SKM-1 (cell line): Measurements from ENCODE around the gene FAXC.
A peak's percentile ranks its signal among the peaks of the same experiment; 100 is the strongest.
"Not testable (repeated sequence)": the region's sequence is repeated elsewhere in the genome, so short reads cannot be mapped to it uniquely, and the experiment has no call there.

Experiments
- DNase-seq: peaks from one replicate; lab custom pipeline; 2025; ENCODE audit not compliant: unreplicated experiment; lab: John Stamatoyannopoulos, UW

FAXC gene

GRCh38 chr6:99287523-99287922 is 62.0 kb downstream of the FAXC start:
- no peak for DNase-seq

- no peak for DNase-seq
Observed at GRCh38 chr6:99285881-99286280, 63.6 kb downstream of the FAXC start.

- DNase-seq: no peak
Observed at GRCh38 chr6:99282479-99283062, 66.9 kb downstream of the FAXC start.

- DNase-seq: no peak
Observed at GRCh38 chr6:99276747-99277146, 72.7 kb downstream of the FAXC start.

GRCh38 chr6:99270826-99271225 is 78.6 kb downstream of the FAXC start:
- no peak for DNase-seq

- no peak for DNase-seq
Observed at GRCh38 chr6:99270030-99270429, 79.4 kb downstream of the FAXC start.

- DNase-seq: no peak
Observed at GRCh38 chr6:99269207-99269606, 80.3 kb downstream of the FAXC start.

GRCh38 chr6:99266996-99267395 is 82.5 kb downstream of the FAXC start:
- not testable (repeated sequence) for DNase-seq

GRCh38 chr6:99265447-99265846 is 84.0 kb downstream of the FAXC start:
- not testable (repeated sequence) for DNase-seq

GRCh38 chr6:99254616-99255550 is 94.6 kb downstream of the FAXC start:
- DNase-seq: no peak

- DNase-seq: no peak
Observed at GRCh38 chr6:99253271-99253670, 96.2 kb downstream of the FAXC start.

- DNase-seq: no peak
Observed at GRCh38 chr6:99252421-99252820, 97.1 kb downstream of the FAXC start.

- no peak for DNase-seq
Observed at GRCh38 chr6:99250476-99250875, 99.0 kb downstream of the FAXC start.

GRCh38 chr6:99246602-99247001 is 102.9 kb downstream of the FAXC start:
- no peak for DNase-seq

- peak; percentile 17 for DNase-seq
Observed at GRCh38 chr6:99241905-99242534, 107.5 kb downstream of the FAXC start.

- DNase-seq: no peak
Observed at GRCh38 chr6:99236010-99236409, 113.5 kb downstream of the FAXC start.

- DNase-seq: no peak
Observed at GRCh38 chr6:99233219-99233618, 116.3 kb downstream of the FAXC start.

GRCh38 chr6:99232056-99232455 is 117.4 kb downstream of the FAXC start:
- no peak for DNase-seq

GRCh38 chr6:99225172-99225571 is 124.3 kb downstream of the FAXC start:
- no peak for DNase-seq
